SK-N-SH treated with all-trans-retinoic acid at 6 μM for 48 hours (cell line): Measurements from ENCODE around the gene TFAP2A.

Experiments
- ARNTL ChIP-seq: fragments of 450-650 bp; formaldehyde crosslinking; IDR thresholded peaks from 2 replicates; pipeline ENCODE4 v1.5.0; 2020; ENCODE audit warnings: low read depth, mild to moderate bottlenecking, moderate library complexity, borderline replicate concordance
- BACH2 ChIP-seq: fragments of 250-450 bp; sonication (Bioruptor Pico); IDR thresholded peaks from 2 replicates; pipeline ENCODE4 v1.9.0; 2021; ENCODE audit warnings: mild to moderate bottlenecking, borderline replicate concordance
- CSDC2 ChIP-seq: fragments of 250-450 bp; sonication (Bioruptor Pico); IDR thresholded peaks from 2 replicates; pipeline ENCODE4 v1.5.0; 2020; ENCODE audit warnings: mild to moderate bottlenecking, moderate library complexity
- OSR1 ChIP-seq: fragments of 250-450 bp; sonication (Bioruptor Pico); IDR thresholded peaks from 2 replicates; pipeline ENCODE4 v1.8.0; 2022; ENCODE audit warnings: moderate library complexity, mild to moderate bottlenecking, inconsistent platforms
- PATZ1 ChIP-seq: fragments of 250-450 bp; sonication (Bioruptor Pico); IDR thresholded peaks from 2 replicates; pipeline ENCODE4 v1.8.0; 2020; ENCODE audit warnings: mild to moderate bottlenecking, moderate library complexity, borderline replicate concordance
- PPARA ChIP-seq: fragments of 250-450 bp; sonication (Bioruptor Pico); IDR thresholded peaks from 2 replicates; pipeline ENCODE4 v1.5.0; 2020; ENCODE audit warnings: mild to moderate bottlenecking, borderline replicate concordance
- TCF4 ChIP-seq: fragments of 250-450 bp; sonication (Bioruptor Pico); IDR thresholded peaks from 2 replicates; pipeline ENCODE4 v1.8.0; 2021; ENCODE audit warnings: mild to moderate bottlenecking, moderate library complexity, borderline replicate concordance
- TOX ChIP-seq: fragments of 250-450 bp; sonication (Bioruptor Pico); IDR thresholded peaks from 2 replicates; pipeline ENCODE4 v1.8.0; 2021; ENCODE audit warnings: mild to moderate bottlenecking, moderate library complexity, borderline replicate concordance
- TF ChIP-seq, protein P1 (sequence below): fragments of 250-450 bp; sonication (Bioruptor Pico); IDR thresholded peaks from 2 replicates; pipeline ENCODE4 v1.8.0; 2021; ENCODE audit warnings: low read depth, mild to moderate bottlenecking, moderate library complexity, borderline replicate concordance

DNA sequence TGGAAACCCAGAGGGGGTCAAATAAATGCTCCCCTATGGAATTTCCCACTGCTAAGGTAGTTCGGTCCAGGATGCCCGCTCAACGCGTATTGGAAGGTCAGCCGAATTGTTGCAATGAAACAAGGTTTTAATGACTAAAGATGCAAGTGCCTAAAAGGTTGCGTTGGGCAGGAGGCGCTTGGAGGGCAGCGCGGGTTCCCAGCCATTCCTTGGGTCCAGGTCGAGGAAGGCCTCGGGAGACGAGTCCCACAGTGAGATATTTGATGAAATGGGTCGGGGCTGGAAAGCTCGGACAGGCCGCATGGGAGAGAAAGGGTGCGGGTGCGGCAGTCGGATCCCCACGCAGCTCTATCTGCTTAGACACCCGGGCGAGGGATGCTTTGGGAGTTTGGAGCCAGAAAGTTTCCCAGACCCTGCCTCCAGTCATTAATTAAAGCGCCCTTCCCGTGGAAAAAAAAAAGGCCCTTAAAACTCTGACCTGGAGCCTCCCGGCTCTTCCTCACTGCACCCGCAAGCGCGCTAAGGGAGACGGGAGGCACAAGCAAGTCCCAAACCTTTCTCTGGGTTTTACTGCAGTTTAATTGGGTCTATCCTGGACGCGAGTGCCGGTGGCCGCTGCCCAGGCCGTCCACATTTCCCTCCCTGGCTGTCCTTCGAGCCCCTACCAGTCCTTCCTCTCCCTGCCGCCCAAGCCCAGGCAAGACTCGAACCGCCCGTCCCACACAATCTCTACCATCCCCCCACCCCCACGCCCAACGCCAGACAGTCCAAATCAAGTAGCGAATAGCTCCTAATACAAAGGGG lies 24.2 kb downstream of the TFAP2A start:
- no peak for TF ChIP-seq TCF4 (CRISPR knock-in tag)
- no peak for TF ChIP-seq PPARA (CRISPR knock-in tag)
- no peak for TF ChIP-seq CSDC2 (CRISPR knock-in tag)
- TF ChIP-seq, protein P1, sequence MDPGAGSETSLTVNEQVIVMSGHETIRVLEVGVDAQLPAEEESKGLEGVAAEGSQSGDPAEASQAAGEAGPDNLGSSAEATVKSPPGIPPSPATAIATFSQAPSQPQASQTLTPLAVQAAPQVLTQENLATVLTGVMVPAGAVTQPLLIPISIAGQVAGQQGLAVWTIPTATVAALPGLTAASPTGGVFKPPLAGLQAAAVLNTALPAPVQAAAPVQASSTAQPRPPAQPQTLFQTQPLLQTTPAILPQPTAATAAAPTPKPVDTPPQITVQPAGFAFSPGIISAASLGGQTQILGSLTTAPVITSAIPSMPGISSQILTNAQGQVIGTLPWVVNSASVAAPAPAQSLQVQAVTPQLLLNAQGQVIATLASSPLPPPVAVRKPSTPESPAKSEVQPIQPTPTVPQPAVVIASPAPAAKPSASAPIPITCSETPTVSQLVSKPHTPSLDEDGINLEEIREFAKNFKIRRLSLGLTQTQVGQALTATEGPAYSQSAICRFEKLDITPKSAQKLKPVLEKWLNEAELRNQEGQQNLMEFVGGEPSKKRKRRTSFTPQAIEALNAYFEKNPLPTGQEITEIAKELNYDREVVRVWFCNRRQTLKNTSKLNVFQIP (CRISPR knock-in tag), result no peak
- TF ChIP-seq OSR1 (CRISPR knock-in tag), result no peak
- TF ChIP-seq BACH2 (CRISPR knock-in tag), result no peak
- TF ChIP-seq TOX (CRISPR knock-in tag), result no peak
- TF ChIP-seq PATZ1 (CRISPR knock-in tag), result no peak
- no peak for TF ChIP-seq ARNTL (CRISPR knock-in tag)
